CD4-positive, CD25-positive, alpha-beta regulatory T cell (primary cell): ENCODE measurements around the gene LCN15. TPM values are rescaled to one million over a fixed set of nuclear protein-coding genes. Genes with fewer than 3 reads are reported as not detected.
"Not testable (repeated sequence)": the region's sequence is repeated elsewhere in the genome, so short reads cannot be mapped to it uniquely, and the experiment has no call there.

Experiments used
- ATAC-seq, 2 donors: fragments of 150-1000 bp; cut with Tn5 transposase; one replicate each; pipeline ENCODE4 v1.10.0; 2021; ENCODE audit warnings: low read depth in 2 of 2, moderate number of reproducible peaks in 2 of 2, moderate library complexity in 1 of 2
- DNase-seq, 3 donors: peaks; one replicate each; pipeline versions ENCODE4 v3.0.0 to v3.0.0-alpha.2; 2012 to 2022; ENCODE audit warnings: mixed read lengths in 1 of 3
- H3K27ac ChIP-seq: one replicate; pipeline ENCODE4 v1.7.0; 2013; ENCODE audit warnings: mild to moderate bottlenecking, low read length; ENCODE audit not compliant: insufficient read depth, poor library complexity, severe bottlenecking
- H3K27me3 ChIP-seq: one replicate; pipeline ENCODE4 v1.7.0; 2013; ENCODE audit warnings: low read length; ENCODE audit not compliant: control insufficient read depth, insufficient read depth
- H3K36me3 ChIP-seq: one replicate; pipeline ENCODE4 v1.7.0; 2013; ENCODE audit warnings: mild to moderate bottlenecking, low read length, moderate library complexity; ENCODE audit not compliant: control insufficient read depth, insufficient read depth
- H3K4me1 ChIP-seq: 2 replicates; pipeline ENCODE4 v1.7.0; 2013; ENCODE audit warnings: mild to moderate bottlenecking, low read length; ENCODE audit not compliant: insufficient read depth, control insufficient read depth, poor library complexity, severe bottlenecking
- H3K4me3 ChIP-seq: one replicate; pipeline ENCODE4 v1.7.0; 2013; ENCODE audit warnings: low read depth, mild to moderate bottlenecking, low read length, moderate library complexity
- H3K9me3 ChIP-seq, 2 experiments: 1 replicate in 1 of 2; 2 replicates in 1 of 2; pipeline ENCODE4 v1.7.0; 2013; ENCODE audit warnings: low read length in 2 of 2, mild to moderate bottlenecking in 1 of 2, moderate library complexity in 1 of 2; ENCODE audit not compliant: control insufficient read depth in 2 of 2
- H3K27ac Mint-ChIP-seq, 3 donors: one replicate each; pipeline ENCODE4 v1.8.0; 2020 to 2022; ENCODE audit warnings: mild to moderate bottlenecking in 3 of 3, mixed read lengths in 3 of 3, moderate library complexity in 2 of 3
- H3K27me3 Mint-ChIP-seq: one replicate; pipeline ENCODE4 v1.8.0; 2022; ENCODE audit warnings: mild to moderate bottlenecking, mixed read lengths
- H3K36me3 Mint-ChIP-seq: one replicate; pipeline ENCODE4 v1.8.0; 2020; ENCODE audit warnings: mixed read lengths
- H3K4me1 Mint-ChIP-seq, 4 donors: one replicate each; pipeline ENCODE4 v1.8.0; 2020 to 2022; ENCODE audit warnings: mixed read lengths in 4 of 4, mild to moderate bottlenecking in 1 of 4
- H3K4me3 Mint-ChIP-seq, 4 donors: one replicate each; pipeline ENCODE4 v1.8.0; 2020 to 2022; ENCODE audit warnings: mild to moderate bottlenecking in 4 of 4, mixed read lengths in 4 of 4, moderate library complexity in 3 of 4
- H3K9me3 Mint-ChIP-seq, 7 donors: one replicate each; pipeline ENCODE4 v1.8.0; 2020 to 2022; ENCODE audit warnings: mixed read lengths in 7 of 7, mild to moderate bottlenecking in 3 of 7, moderate library complexity in 2 of 7
- polyA plus RNA-seq, 4 donors: library from polyadenylated mRNA; unstranded; fragments of 300-500 nt; fragmentation: Illumina TruSeq; gene quantifications; one replicate each; pipeline ENCODE4 v1.2.3, GENCODE V29; 2021
- total RNA-seq: library from RNA; stranded (reverse); gene quantifications from one replicate; pipeline ENCODE4 v1.2.3, GENCODE V29; 2022

LCN15 gene
- total and polyA plus RNA-seq, 5 donors from 2014 or later, result not detected

DNA sequence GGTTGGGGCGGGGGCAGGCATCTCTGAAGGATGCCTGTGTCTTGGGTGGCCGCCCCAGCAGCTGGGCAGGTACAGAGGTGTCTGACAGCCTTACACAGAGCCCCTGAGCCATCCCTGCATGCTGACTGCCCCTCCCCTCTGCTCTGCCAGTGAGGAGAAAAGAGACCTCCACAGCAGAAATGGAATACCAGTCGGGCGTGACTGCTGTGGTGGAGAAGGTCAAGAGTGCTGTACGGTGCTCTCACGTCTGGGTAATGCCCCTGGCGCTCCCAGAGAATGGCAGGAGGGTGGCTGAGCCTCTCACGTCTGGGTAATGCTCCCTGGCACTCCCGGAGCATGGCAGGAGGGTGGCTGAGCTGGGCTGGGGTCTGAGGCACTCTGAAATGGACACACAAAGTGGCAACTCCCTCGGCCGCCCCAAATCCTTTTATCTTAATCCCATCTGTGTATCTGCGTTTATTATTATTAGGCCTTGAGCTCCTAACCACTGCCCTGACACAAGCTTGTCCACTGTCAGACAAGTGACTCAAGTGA is 41.0 kb upstream of the LCN15 start:
- H3K27me3 ChIP-seq, result no peaks in the 10 kb centered on the region
- no peaks in the 10 kb centered on the region for H3K9me3 ChIP-seq
- DNase-seq, result no peak
- Mint-ChIP-seq H3K27me3 (peaks cover 18% of the 10 kb centered on the region), H3K9me3 (no peaks in the 10 kb centered on the region), H3K4me3 (peak overlapping the region; percentile 13 to 69 (median 36)), H3K4me1 (peaks cover 4 to 52% (median 12%) of the 10 kb centered on the region in 4 donors), H3K27ac (peak overlapping the region in 1 of 3 donors; percentile 57), H3K36me3 (peaks cover 3% of the 10 kb centered on the region)
- peaks cover 46% of the 10 kb centered on the region for H3K4me1 ChIP-seq
- no peak overlapping the region for H3K27ac ChIP-seq
- H3K4me3 ChIP-seq, result no peak overlapping the region
- no peak for ATAC-seq
- H3K36me3 ChIP-seq, result peaks cover 7% of the 10 kb centered on the region

DNA sequence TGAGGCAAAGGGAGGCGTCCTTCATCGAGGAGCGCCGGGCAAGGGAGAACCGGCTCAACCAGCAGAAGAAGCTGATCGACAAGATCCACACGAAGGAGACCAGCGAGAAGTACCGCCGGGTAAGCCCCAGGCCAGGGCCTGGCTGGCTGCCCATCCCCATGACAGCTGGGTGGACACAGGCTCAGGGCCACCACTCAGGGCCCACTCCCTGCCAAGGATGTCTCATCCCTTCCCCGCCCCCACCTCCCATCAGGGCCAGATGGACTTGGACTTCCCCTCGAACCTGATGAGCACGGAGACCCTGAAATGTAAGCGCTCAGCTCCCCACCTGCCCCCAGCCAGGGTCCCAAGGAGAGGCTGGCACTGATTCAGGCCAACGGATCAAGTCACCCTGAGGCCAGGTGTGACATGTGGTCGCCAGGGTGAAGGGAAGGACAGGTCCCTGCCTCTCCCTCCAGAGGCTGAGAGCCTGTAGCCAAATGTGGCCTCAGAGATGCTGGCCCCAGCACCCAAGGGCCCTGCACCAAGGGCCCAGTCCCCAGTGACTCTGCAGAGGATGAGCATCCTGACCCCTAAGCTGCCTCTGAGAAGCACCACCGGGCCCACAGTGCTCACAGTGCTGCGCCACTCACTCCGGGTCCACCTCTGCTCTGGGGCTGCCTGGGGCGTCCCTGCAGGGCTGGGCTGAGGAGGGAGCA is 40.3 kb upstream of the LCN15 start:
- Mint-ChIP-seq H3K4me3 (peak overlapping the region in 2 of 4 donors; percentile 21 to 80), H3K9me3 (no peaks in the 10 kb centered on the region), H3K27ac (no peak overlapping the region), H3K27me3 (peaks cover 18% of the 10 kb centered on the region), H3K4me1 (peaks cover 0 to 48% (median 8%) of the 10 kb centered on the region in 4 donors), H3K36me3 (no peaks in the 10 kb centered on the region)
- Histone ChIP-seq H3K36me3 (peaks cover 2% of the 10 kb centered on the region), H3K4me1 (peaks cover 44% of the 10 kb centered on the region), H3K9me3 (no peaks in the 10 kb centered on the region), H3K27ac (no peak overlapping the region), H3K27me3 (no peaks in the 10 kb centered on the region), H3K4me3 (no peak overlapping the region)
- no peak for ATAC-seq
- DNase-seq, result no peak

DNA sequence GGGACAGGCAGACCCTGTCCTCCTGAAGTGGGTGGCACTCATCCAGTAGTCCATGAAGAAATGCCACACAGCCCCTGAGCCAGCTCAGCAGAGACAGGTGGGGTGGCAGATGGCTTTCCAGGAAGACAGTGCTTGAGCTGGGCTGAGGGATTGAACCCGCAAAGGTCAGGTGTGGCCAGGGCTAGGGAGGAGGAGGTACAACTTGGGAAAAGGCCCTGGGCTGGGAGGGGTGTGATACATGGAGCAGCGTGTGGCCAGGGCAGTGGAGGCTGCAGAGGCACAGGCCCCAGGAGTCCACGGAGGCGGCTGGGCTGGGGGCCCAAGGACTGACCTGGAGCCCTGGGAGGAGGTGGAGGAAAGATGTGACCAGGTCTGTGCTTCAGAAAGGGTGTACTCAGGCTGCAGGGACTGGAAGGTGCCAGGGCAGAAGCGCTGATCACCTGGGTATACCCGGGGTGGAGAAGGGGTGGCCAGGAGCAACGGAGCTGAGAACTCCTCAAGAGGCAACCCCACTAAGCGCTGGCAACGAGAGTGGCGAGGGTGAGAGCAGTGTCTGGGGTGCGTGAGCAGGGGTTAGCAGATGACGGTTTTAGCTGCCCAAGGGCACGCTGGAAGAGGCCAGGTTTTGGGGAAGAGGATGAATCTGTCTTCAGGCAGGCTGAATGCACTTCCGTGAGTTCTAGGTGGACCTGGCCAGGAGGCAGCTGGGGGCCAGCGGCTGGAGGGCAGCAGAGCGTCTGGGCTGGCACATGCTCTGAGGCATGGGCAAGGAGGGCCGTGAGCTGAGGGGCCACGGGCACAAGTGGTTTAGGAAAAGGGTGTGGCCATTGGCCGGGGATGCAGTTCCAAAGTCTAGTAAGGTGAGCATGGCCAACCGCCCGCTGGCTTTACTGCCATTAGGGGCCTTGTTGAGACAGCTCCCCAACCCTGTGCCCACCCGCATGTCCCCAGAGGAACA is 39.5 kb upstream of the LCN15 start:
- Mint-ChIP-seq H3K36me3 (no peaks in the 10 kb centered on the region), H3K9me3 (no peaks in the 10 kb centered on the region), H3K4me3 (peak overlapping the region; percentile 13 to 80 (median 48)), H3K27ac (no peak overlapping the region), H3K27me3 (peaks cover 18% of the 10 kb centered on the region), H3K4me1 (peaks cover 0 to 40% (median 2%) of the 10 kb centered on the region in 4 donors)
- H3K27me3 ChIP-seq, result no peaks in the 10 kb centered on the region
- peaks cover 44% of the 10 kb centered on the region for H3K4me1 ChIP-seq
- DNase-seq, result no peak
- no peak overlapping the region for H3K4me3 ChIP-seq
- H3K36me3 ChIP-seq, result no peaks in the 10 kb centered on the region
- no peak overlapping the region for H3K27ac ChIP-seq
- no peaks in the 10 kb centered on the region for H3K9me3 ChIP-seq
- ATAC-seq, result no peak

DNA sequence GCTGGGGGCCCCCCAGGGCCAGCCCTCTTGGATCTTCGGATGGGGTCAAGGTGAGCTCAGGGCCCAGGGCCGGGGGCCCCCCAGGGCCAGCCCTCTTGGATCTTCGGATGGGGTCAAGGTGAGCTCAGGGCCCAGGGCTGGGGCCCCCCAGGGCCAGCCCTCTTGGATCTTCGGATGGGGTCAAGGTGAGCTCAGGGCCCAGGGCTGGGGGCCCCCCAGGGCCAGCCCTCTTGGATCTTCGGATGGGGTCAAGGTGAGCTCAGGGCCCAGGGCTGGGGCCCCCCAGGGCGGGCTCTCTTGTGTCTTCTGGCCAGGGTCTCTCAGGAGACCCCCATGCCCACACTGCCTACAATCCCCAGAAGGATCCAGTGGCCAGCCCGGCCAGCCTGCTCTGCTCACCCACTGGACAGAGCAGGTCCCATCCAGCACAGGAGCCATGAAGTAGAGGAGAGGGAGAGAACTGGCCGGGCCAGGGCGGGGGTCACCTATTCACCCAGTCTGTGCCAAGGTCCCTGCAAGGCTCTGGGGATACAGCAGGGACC is 38.8 kb upstream of the LCN15 start:
- ATAC-seq, DNase-seq, H3K36me3 Mint-ChIP-seq, H3K27ac ChIP-seq, H3K9me3 Mint-ChIP-seq, H3K27ac Mint-ChIP-seq, H3K27me3 ChIP-seq, H3K36me3 ChIP-seq, H3K4me3 ChIP-seq, H3K9me3 ChIP-seq: not testable (repeated sequence)
- Mint-ChIP-seq H3K4me3 (peak overlapping the region in 1 of 4 donors; percentile 80), H3K27me3 (peaks cover 18% of the 10 kb centered on the region), H3K4me1 (peaks cover 0 to 38% (median under 1%) of the 10 kb centered on the region in 4 donors)
- peaks cover 39% of the 10 kb centered on the region for H3K4me1 ChIP-seq

DNA sequence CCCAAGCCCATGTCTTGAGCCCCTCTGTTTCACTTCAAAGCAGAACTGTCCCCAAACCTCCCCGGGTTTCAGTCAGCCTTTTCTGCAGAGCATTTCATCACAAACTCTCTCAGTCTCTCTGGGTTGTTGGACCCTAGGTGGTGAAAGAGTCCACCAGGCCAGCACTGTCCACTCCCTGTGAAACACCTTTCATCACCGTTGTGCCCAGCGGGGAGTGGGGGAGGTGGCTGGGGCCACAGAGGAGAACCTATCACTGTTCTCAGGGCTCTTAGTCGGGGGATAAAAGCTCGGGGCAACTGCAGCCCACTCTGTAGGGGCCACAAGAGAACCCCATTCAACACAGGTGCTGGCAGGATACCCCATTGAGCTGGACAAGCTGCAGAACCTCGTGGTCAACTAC is 38.0 kb upstream of the LCN15 start:
- peak overlapping the region in 3 of 4 donors; percentile 33 to 79 (median 72) for H3K4me3 Mint-ChIP-seq
- peaks cover 19% of the 10 kb centered on the region for H3K27me3 Mint-ChIP-seq
- H3K27ac Mint-ChIP-seq, result no peak overlapping the region
- H3K36me3 Mint-ChIP-seq, result no peaks in the 10 kb centered on the region
- ATAC-seq (no peak), DNase-seq (no peak)
- H3K4me3 ChIP-seq, result no peak overlapping the region
- peaks cover 0 to 39% (median under 1%) of the 10 kb centered on the region in 4 donors for H3K4me1 Mint-ChIP-seq
- H3K4me1 ChIP-seq, result peaks cover 38% of the 10 kb centered on the region
- no peaks in the 10 kb centered on the region for H3K27me3 ChIP-seq
- no peaks in the 10 kb centered on the region for H3K9me3 Mint-ChIP-seq
- H3K36me3 ChIP-seq, result no peaks in the 10 kb centered on the region
- no peak overlapping the region for H3K27ac ChIP-seq
- H3K9me3 ChIP-seq, result no peaks in the 10 kb centered on the region

DNA sequence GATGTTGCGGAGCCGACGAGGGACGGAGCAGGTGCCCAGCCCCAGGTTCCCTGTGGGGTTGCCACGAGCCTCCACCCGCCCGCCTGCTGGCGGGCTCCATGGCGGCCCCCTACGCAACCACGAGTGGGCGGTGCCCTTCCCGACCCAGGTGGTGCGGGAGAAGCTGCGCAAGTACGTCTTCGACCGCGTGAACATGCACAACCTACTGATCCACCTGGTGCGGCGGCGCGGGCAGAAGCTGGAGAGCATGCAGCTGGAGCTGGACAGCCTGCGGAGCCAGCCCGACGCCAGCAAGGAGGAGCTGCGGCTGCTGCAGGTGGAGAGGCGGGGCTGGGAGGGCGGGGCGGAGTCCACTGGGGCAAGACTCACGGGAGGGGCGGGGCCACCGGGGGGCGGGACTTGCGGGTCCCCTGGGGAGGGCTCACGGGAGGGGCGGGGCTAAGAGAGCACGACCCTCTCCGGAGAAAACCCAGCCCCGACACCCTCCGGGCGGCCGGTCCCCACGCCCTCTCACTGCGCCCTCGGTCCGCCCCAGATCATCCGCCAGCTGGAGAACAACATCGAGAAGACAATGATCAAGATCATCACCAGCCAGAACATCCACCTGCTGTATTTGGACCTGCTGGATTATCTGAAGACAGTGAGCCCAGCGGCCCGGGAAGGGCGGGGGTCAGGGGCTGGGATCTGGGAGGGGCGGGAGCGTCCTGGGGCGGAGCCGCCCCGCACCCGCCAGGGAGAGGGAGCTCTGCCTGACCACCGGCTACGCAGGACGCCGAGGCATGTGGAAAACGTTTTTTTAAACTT is 35.7 kb upstream of the LCN15 start:
- Mint-ChIP-seq H3K9me3 (no peaks in the 10 kb centered on the region), H3K27me3 (peaks cover 34% of the 10 kb centered on the region), H3K4me3 (peak overlapping the region; percentile 73 to 87 (median 80)), H3K27ac (peak overlapping the region in 1 of 3 donors; percentile 56), H3K4me1 (peaks cover 0 to 44% (median 8%) of the 10 kb centered on the region in 4 donors), H3K36me3 (no peaks in the 10 kb centered on the region)
- ATAC-seq, result peak; percentile 75 to 77
- no peaks in the 10 kb centered on the region for H3K27me3 ChIP-seq
- DNase-seq, result peak; percentile 78 to 92 (median 90)
- H3K36me3 ChIP-seq, result no peaks in the 10 kb centered on the region
- H3K27ac ChIP-seq, result no peak overlapping the region
- peaks cover 29% of the 10 kb centered on the region for H3K4me1 ChIP-seq
- H3K4me3 ChIP-seq, result peak overlapping the region; percentile 51
- no peaks in the 10 kb centered on the region for H3K9me3 ChIP-seq
